K562 (cell line): ENCODE measurements around the gene UBE2O. TPM values are rescaled to one million over a fixed set of nuclear protein-coding genes. Genes with fewer than 3 reads are reported as not detected.

Experiments
- EGR1 ChIP-seq: fragments of 450-650 bp; conservative IDR thresholded peaks from 2 replicates; pipeline ENCODE4 v1.6.1; 2017; ENCODE audit warnings: mild to moderate bottlenecking
- ERF ChIP-seq: fragments of 450-650 bp; formaldehyde crosslinking; IDR thresholded peaks from 2 replicates; pipeline ENCODE4 v1.4.0; 2020; ENCODE audit warnings: mild to moderate bottlenecking, mixed read lengths
- FIP1L1 ChIP-seq: fragments of 200-400 bp; formaldehyde crosslinking; IDR thresholded peaks from 2 replicates; pipeline ENCODE4 v1.6.1; 2018; ENCODE audit warnings: mild to moderate bottlenecking, low read depth, low read length; ENCODE audit not compliant: poor library complexity, severe bottlenecking
- FOXA3 ChIP-seq, 2 experiments: fragments of 450-650 bp in 1 of 2; sonication (generic) in 1 of 2; formaldehyde crosslinking; IDR thresholded peaks in 1 of 2; conservative IDR thresholded peaks in 1 of 2; 2 replicates each; pipeline versions ENCODE4 v1.4.0 to v1.8.0; 2020 to 2022; ENCODE audit warnings: mild to moderate bottlenecking in 2 of 2, missing genetic modification reagents in 1 of 2
- FUS ChIP-seq: fragments of 200-400 bp; formaldehyde crosslinking; optimal IDR thresholded peaks from 2 replicates; pipeline ENCODE3; 2017; ENCODE audit warnings: low read depth, low read length
- HMG20A ChIP-seq: fragments of 450-650 bp; formaldehyde crosslinking; conservative IDR thresholded peaks from 2 replicates; pipeline ENCODE4 v1.4.0; 2020; ENCODE audit warnings: mild to moderate bottlenecking, mixed read lengths
- HNRNPL ChIP-seq: fragments of 200-400 bp; formaldehyde crosslinking; IDR thresholded peaks from 2 replicates; pipeline ENCODE4 v1.6.1; 2017; ENCODE audit warnings: low read depth, mild to moderate bottlenecking, low read length
- HNRNPLL ChIP-seq: fragments of 200-400 bp; formaldehyde crosslinking; IDR thresholded peaks from 2 replicates; pipeline ENCODE4 v1.6.1; 2017; ENCODE audit warnings: low read length, low read depth, mild to moderate bottlenecking; ENCODE audit not compliant: poor library complexity, severe bottlenecking
- JUN ChIP-seq, 2 experiments: sonication (generic) in 1 of 2; formaldehyde crosslinking in 1 of 2; IDR thresholded peaks; 2 replicates each; pipeline versions ENCODE4 v1.6.1 to v1.8.0; 2012 to 2022; ENCODE audit warnings: borderline replicate concordance in 2 of 2, mild to moderate bottlenecking in 2 of 2, improper control_type of control experiment in 1 of 2, low read depth in 1 of 2, low read length in 1 of 2, missing genetic modification reagents in 1 of 2
- L3MBTL2 ChIP-seq: fragments of 450-650 bp; IDR thresholded peaks from 2 replicates; pipeline ENCODE4 v1.6.1; 2016; ENCODE audit warnings: mild to moderate bottlenecking, moderate library complexity
- NRF1 ChIP-seq, 2 experiments: fragments of 450-650 bp; IDR thresholded peaks in 1 of 2; conservative IDR thresholded peaks in 1 of 2; 2 replicates each; pipeline ENCODE4 v1.6.1; 2014; ENCODE audit warnings: mild to moderate bottlenecking in 2 of 2
- POLR2B ChIP-seq: fragments of 450-650 bp; IDR thresholded peaks from 2 replicates; pipeline ENCODE4 v1.6.1; 2018; ENCODE audit warnings: low read depth; ENCODE audit not compliant: partially characterized antibody
- RB1 ChIP-seq: fragments of 450-650 bp; IDR thresholded peaks from 2 replicates; pipeline ENCODE4 v1.6.1; 2017; ENCODE audit warnings: low read depth, mild to moderate bottlenecking
- RBM34 ChIP-seq: fragments of 200-400 bp; formaldehyde crosslinking; IDR thresholded peaks from 2 replicates; pipeline ENCODE4 v1.6.1; 2018; ENCODE audit warnings: low read length, borderline replicate concordance; ENCODE audit not compliant: insufficient read depth
- SP1 ChIP-seq: sonication (generic); formaldehyde crosslinking; IDR thresholded peaks from 2 replicates; pipeline ENCODE4 v1.8.1; 2022; ENCODE audit warnings: mild to moderate bottlenecking, missing genetic modification reagents
- TEAD4 ChIP-seq, 2 experiments: sonication (generic) in 1 of 2; formaldehyde crosslinking in 1 of 2; IDR thresholded peaks; 2 replicates each; pipeline versions ENCODE4 v1.6.1 to v1.8.0; 2012 to 2022; ENCODE audit warnings: borderline replicate concordance in 1 of 2, inconsistent platforms in 1 of 2, low read length in 1 of 2, mild to moderate bottlenecking in 1 of 2, missing genetic modification reagents in 1 of 2
- TGIF2 ChIP-seq: sonication (generic); formaldehyde crosslinking; IDR thresholded peaks from 2 replicates; pipeline ENCODE4 v1.8.1; 2022; ENCODE audit warnings: mild to moderate bottlenecking, missing genetic modification reagents, moderate library complexity
- ZNF311 ChIP-seq: fragments of 250-450 bp; sonication (Bioruptor Pico); IDR thresholded peaks from 2 replicates; pipeline ENCODE4 v1.4.0; 2020; ENCODE audit warnings: mild to moderate bottlenecking, moderate library complexity
- polyA plus RNA-seq, 8 experiments: library from polyadenylated mRNA; depleted of rRNA in 4 of 8; stranded (reverse) in 5 of 8; unstranded in 3 of 8; fragments of >200 nt; fragmentation: Nextera tagmentation in 2 of 8; fragmentation: Illumina TruSeq in 1 of 8; extraction: Ambion mirVana in 2 of 8; extraction: Trizol in 1 of 8; gene quantifications; 2 replicates each; pipeline versions ENCODE4 v1.2.1 to v1.2.3, GENCODE V29; 2011 to 2014; ENCODE audit warnings: inconsistent platforms in 1 of 8, missing spikeins in 1 of 8
- total RNA-seq, 7 experiments: library from RNA; depleted of rRNA in 6 of 7; stranded (reverse); fragments of >200 nt in 6 of 7; fragmentation: Illumina TruSeq in 2 of 7; extraction: Trizol in 2 of 7; gene quantifications; 2 replicates each; pipeline versions ENCODE4 v1.2.1 to v1.2.3, GENCODE V29; 2011 to 2021; ENCODE audit warnings: low replicate concordance in 1 of 7
- TF ChIP-seq, protein P1 (sequence below): sonication (generic); formaldehyde crosslinking; IDR thresholded peaks from 2 replicates; pipeline ENCODE4 v1.8.0; 2022; ENCODE audit warnings: mild to moderate bottlenecking, low read depth, missing genetic modification reagents
- TF ChIP-seq, protein P2 (sequence below), 3 experiments: fragments of 200-800 bp in 1 of 3; fragments of 250-450 bp in 1 of 3; fragments of 450-650 bp in 1 of 3; sonication (Bioruptor Pico) in 1 of 3; sonication (Bioruptor generic) in 1 of 3; formaldehyde crosslinking in 1 of 3; IDR thresholded peaks; 2 replicates each; pipeline versions ENCODE4 v1.6.1 to v1.8.0; 2016 to 2022; ENCODE audit warnings: mild to moderate bottlenecking in 2 of 3, missing genetic modification characterization in 2 of 3, missing compliant biosample characterization in 1 of 3, moderate library complexity in 1 of 3

UBE2O gene
- total and polyA plus RNA-seq, 9 of the 15 experiments (the other 6 are each of a cell fraction or from before 2014, with no cell fraction given) = 1.6 to 39.7 (median 13.3) TPM

DNA sequence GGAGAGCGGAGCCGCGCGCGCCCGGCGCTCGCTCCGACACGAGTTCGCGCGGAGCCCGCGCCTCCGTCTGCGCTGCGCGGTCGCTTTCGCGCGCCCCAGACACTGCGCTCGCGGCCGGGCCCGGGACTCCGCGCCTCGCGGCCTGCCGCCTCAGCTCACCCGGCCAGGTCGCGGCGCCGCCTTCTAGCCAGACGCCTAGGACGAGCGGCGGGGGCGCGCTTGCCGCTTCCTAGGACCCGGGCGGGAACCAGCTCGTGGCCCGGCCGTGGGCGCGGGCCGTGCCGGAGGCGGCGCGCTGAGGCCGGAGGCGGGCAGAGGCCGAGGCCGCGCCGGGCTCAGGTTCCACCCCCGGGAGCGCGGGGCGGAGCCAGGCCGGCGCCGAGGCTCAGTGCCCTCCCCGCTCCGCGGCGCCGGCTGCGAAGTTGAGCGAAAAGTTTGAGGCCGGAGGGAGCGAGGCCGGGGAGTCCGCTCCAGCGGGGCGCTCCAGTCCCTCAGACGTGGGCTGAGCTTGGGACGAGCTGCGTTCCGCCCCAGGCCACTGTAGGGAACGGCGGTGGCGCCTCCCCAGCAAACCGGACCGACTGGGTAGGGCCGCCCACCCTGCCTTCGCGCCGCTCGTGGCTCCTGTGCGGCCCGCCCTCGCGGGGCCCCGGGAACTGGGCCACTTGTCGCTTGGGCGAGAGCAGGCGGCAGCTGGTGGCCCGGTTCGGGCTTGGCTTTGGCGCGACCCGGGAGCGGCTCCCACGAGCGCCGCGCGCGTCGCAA lies 68.5 kb downstream of the UBE2O start, which contains the start of gene SPHK1 (continued):
- no peak for TF ChIP-seq HMG20A (CRISPR knock-in tag)
- peak; percentile 38; the same call in 1 of the 2 replicates for TF ChIP-seq JUN (IDR thresholded peaks at IDR 0.05; ENCODE audit: borderline replicate concordance, low read depth, low read length)
- TF ChIP-seq JUN (CRISPR knock-in tag; IDR thresholded peaks at IDR 0.05; ENCODE audit: borderline replicate concordance) = no peak
- TF ChIP-seq, protein P1, sequence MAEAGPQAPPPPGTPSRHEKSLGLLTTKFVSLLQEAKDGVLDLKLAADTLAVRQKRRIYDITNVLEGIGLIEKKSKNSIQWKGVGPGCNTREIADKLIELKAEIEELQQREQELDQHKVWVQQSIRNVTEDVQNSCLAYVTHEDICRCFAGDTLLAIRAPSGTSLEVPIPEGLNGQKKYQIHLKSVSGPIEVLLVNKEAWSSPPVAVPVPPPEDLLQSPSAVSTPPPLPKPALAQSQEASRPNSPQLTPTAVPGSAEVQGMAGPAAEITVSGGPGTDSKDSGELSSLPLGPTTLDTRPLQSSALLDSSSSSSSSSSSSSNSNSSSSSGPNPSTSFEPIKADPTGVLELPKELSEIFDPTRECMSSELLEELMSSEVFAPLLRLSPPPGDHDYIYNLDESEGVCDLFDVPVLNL (CRISPR knock-in tag) = 0 out of 2 replicates have a peak, but pooled peaks have one; percentile 35
- TF ChIP-seq RBM34 = 0 out of 2 replicates have a peak, but pooled peaks have one; percentile 28
- TF ChIP-seq RB1 = peak; percentile 83
- peak; percentile 47 for TF ChIP-seq FIP1L1
- peak; percentile 73 for TF ChIP-seq FUS
- 0 out of 2 replicates have a peak, but pooled peaks have one; percentile 62 for TF ChIP-seq SP1 (CRISPR knock-in tag)
- peak; percentile 11 for TF ChIP-seq HNRNPLL
- TF ChIP-seq TGIF2 (CRISPR knock-in tag) = peak; percentile 36; the same call in 1 of the 2 replicates
- TF ChIP-seq, protein P2, sequence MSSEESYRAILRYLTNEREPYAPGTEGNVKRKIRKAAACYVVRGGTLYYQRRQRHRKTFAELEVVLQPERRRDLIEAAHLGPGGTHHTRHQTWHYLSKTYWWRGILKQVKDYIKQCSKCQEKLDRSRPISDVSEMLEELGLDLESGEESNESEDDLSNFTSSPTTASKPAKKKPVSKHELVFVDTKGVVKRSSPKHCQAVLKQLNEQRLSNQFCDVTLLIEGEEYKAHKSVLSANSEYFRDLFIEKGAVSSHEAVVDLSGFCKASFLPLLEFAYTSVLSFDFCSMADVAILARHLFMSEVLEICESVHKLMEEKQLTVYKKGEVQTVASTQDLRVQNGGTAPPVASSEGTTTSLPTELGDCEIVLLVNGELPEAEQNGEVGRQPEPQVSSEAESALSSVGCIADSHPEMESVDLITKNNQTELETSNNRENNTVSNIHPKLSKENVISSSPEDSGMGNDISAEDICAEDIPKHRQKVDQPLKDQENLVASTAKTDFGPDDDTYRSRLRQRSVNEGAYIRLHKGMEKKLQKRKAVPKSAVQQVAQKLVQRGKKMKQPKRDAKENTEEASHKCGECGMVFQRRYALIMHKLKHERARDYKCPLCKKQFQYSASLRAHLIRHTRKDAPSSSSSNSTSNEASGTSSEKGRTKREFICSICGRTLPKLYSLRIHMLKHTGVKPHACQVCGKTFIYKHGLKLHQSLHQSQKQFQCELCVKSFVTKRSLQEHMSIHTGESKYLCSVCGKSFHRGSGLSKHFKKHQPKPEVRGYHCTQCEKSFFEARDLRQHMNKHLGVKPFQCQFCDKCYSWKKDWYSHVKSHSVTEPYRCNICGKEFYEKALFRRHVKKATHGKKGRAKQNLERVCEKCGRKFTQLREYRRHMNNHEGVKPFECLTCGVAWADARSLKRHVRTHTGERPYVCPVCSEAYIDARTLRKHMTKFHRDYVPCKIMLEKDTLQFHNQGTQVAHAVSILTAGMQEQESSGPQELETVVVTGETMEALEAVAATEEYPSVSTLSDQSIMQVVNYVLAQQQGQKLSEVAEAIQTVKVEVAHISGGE (CRISPR knock-in tag; IDR thresholded peaks at IDR 0.05) = 0 out of 6 replicates have a peak, but pooled peaks of 1 of the 3 experiments have one; percentile 48
- TF ChIP-seq L3MBTL2 = peak; percentile 81
- no peak for TF ChIP-seq TEAD4 (IDR thresholded peaks at IDR 0.05; ENCODE audit: low read length)
- 0 out of 2 replicates have a peak, but pooled peaks have one; percentile 38 for TF ChIP-seq TEAD4 (CRISPR knock-in tag; IDR thresholded peaks at IDR 0.05; ENCODE audit: borderline replicate concordance)
- TF ChIP-seq POLR2B = peak; percentile 44
- peak in 1 of 2 experiments; percentile 24; a peak in 2 of 4 replicates for TF ChIP-seq NRF1 (conservative IDR thresholded peaks at IDR 0.05 in 1 of 2, IDR thresholded peaks at IDR 0.05 in 1 of 2)
- TF ChIP-seq HNRNPL = peak; percentile 72; the same call in 1 of the 2 replicates
- 0 out of 2 replicates have a peak, but pooled peaks have one; percentile 15 for TF ChIP-seq ERF (CRISPR knock-in tag)
- TF ChIP-seq ZNF311 (CRISPR knock-in tag) = 0 out of 2 replicates have a peak, but pooled peaks have one; percentile 5
- TF ChIP-seq FOXA3 (CRISPR knock-in tag; conservative IDR thresholded peaks at IDR 0.05 in 1 of 2, IDR thresholded peaks at IDR 0.05 in 1 of 2) = 0 out of 4 replicates have a peak, but pooled peaks of 1 of the 2 experiments have one; percentile 64
- 0 out of 2 replicates have a peak, but pooled peaks have one; percentile 25 for TF ChIP-seq EGR1
